GM21360 (cell line): Measurements from ENCODE around the gene ARMS2.

Experiments used
- ATAC-seq: cut with Tn5 transposase; IDR thresholded peaks from one replicate; pipeline ENCODE4 v1.9.1; 2021; ENCODE audit warnings: mild to moderate bottlenecking, moderate library complexity; ENCODE audit not compliant: unreplicated experiment

The ARMS2 gene

GRCh38 chr10:122450353-122450990 is 4.0 kb upstream of the ARMS2 start:
- ATAC-seq, result no peak

- ATAC-seq, result no peak
These were observed 382 bp upstream of the ARMS2 start for GRCh38 chr10:122454071-122454470.

GRCh38 chr10:122455376-122456079 is 1.1 kb downstream of the ARMS2 start:
- ATAC-seq, result no peak

GRCh38 chr10:122457934-122458333 is 3.5 kb downstream of the ARMS2 start:
- no peak for ATAC-seq

- ATAC-seq, result no peak
These were observed 4.2 kb downstream of the ARMS2 start for GRCh38 chr10:122458693-122459092.

GRCh38 chr10:122459561-122460273 is 5.3 kb downstream of the ARMS2 start:
- ATAC-seq, result no peak

- ATAC-seq, result no peak
These were observed 6.4 kb downstream of the ARMS2 start for GRCh38 chr10:122460891-122461293.

- ATAC-seq, result no peak
These were observed 6.9 kb downstream of the ARMS2 start, which contains the start of gene HTRA1 for GRCh38 chr10:122461367-122461728. TSS of gene HTRA1 (plus strand) at chr10:122461553. CDS start at chr10:122461653, 100 bp downstream.

GRCh38 chr10:122461729-122462532 is 7.5 kb downstream of the ARMS2 start:
- ATAC-seq, result no peak

- ATAC-seq, result no peak
These were observed 8.3 kb downstream of the ARMS2 start for GRCh38 chr10:122462533-122463465.

GRCh38 chr10:122463466-122464249 is 9.2 kb downstream of the ARMS2 start:
- no peak for ATAC-seq

- no peak for ATAC-seq
These were observed 9.7 kb downstream of the ARMS2 start for GRCh38 chr10:122464250-122464510.

GRCh38 chr10:122464586-122464985 is 10.1 kb downstream of the ARMS2 start:
- no peak for ATAC-seq

- no peak for ATAC-seq
These were observed 11.1 kb downstream of the ARMS2 start for GRCh38 chr10:122465401-122466040.

- ATAC-seq, result no peak
These were observed 12.5 kb downstream of the ARMS2 start for GRCh38 chr10:122466951-122467381.

- no peak for ATAC-seq
These were observed 13.2 kb downstream of the ARMS2 start for GRCh38 chr10:122467701-122468100.

- no peak for ATAC-seq
These were observed 14.0 kb downstream of the ARMS2 start for GRCh38 chr10:122468307-122468925.

GRCh38 chr10:122468926-122469781 is 14.7 kb downstream of the ARMS2 start:
- no peak for ATAC-seq
